WTC11 (cell line): Measurements from ENCODE around the gene STAT3. TPM values are rescaled to one million over a fixed set of nuclear protein-coding genes. Genes with fewer than 3 reads are reported as not detected.

ENCODE experiments used
- ATAC-seq: fragments of 200-7000 bp; cut with Tn5 transposase; 2 replicates; pipeline ENCODE4 v1.10.0; 2021; ENCODE audit warnings: mild to moderate bottlenecking, moderate library complexity
- CTCF ChIA-PET: fragments of 300-600 bp; sonication (Branson Sonifier 250); formaldehyde crosslinking; loops from one replicate; lab custom pipeline; 2021; ENCODE audit warnings: antibody characterized with exemption; lab: Charles Lee
- POLR2A ChIA-PET: fragments of 350-600 bp; sonication (Branson Sonifier 250); formaldehyde crosslinking; loops from one replicate; lab custom pipeline; 2021; ENCODE audit warnings: antibody characterized with exemption; lab: Charles Lee
- DNase-seq: peaks from one replicate; pipeline ENCODE4 v3.0.0; 2021; ENCODE audit warnings: low spot score
- H3K27ac Mint-ChIP-seq: 2 replicates; pipeline ENCODE4 v1.8.0; 2021; ENCODE audit warnings: mixed read lengths
- H3K27me3 Mint-ChIP-seq: 2 replicates; pipeline ENCODE4 v1.8.0; 2021; ENCODE audit warnings: low read depth, mild to moderate bottlenecking, moderate library complexity, mixed read lengths
- H3K36me3 Mint-ChIP-seq: 2 replicates; pipeline ENCODE4 v1.8.0; 2021; ENCODE audit warnings: mixed read lengths
- H3K4me1 Mint-ChIP-seq: 2 replicates; pipeline ENCODE4 v1.8.0; 2022; ENCODE audit warnings: mixed read lengths
- H3K4me3 Mint-ChIP-seq: 2 replicates; pipeline ENCODE4 v1.8.0; 2021; ENCODE audit warnings: mild to moderate bottlenecking, moderate library complexity, mixed read lengths
- H3K9me3 Mint-ChIP-seq: 2 replicates; pipeline ENCODE4 v1.8.0; 2021; ENCODE audit warnings: mixed read lengths
- ETV6 ChIP-seq: sonication (generic); formaldehyde crosslinking; IDR thresholded peaks from 2 replicates; pipeline ENCODE4 v1.8.1; 2022; ENCODE audit warnings: mild to moderate bottlenecking, missing genetic modification reagents
- GABPB1 ChIP-seq: sonication (generic); formaldehyde crosslinking; IDR thresholded peaks from 2 replicates; pipeline ENCODE4 v1.8.1; 2023; ENCODE audit warnings: mild to moderate bottlenecking, missing genetic modification reagents
- GRHL2 ChIP-seq: fragments of 250-450 bp; sonication (Bioruptor Pico); IDR thresholded peaks from 2 replicates; pipeline ENCODE4 v1.8.0; 2022; ENCODE audit warnings: mild to moderate bottlenecking, moderate library complexity; ENCODE audit not compliant: insufficient replicate concordance, severe bottlenecking
- GTF2I ChIP-seq: fragments of 250-450 bp; sonication (Bioruptor Pico); conservative IDR thresholded peaks from 2 replicates; pipeline ENCODE4 v1.4.0; 2021; ENCODE audit warnings: mild to moderate bottlenecking
- IRF2 ChIP-seq: sonication (generic); formaldehyde crosslinking; IDR thresholded peaks from 2 replicates; pipeline ENCODE4 v1.8.0; 2022; ENCODE audit warnings: low read depth, missing genetic modification reagents, borderline replicate concordance
- JUN ChIP-seq: sonication (generic); formaldehyde crosslinking; IDR thresholded peaks from 2 replicates; pipeline ENCODE4 v1.8.0; 2023; ENCODE audit warnings: mild to moderate bottlenecking, missing genetic modification reagents
- KAT7 ChIP-seq: sonication (generic); formaldehyde crosslinking; IDR thresholded peaks from 2 replicates; pipeline ENCODE4 v1.8.1; 2023; ENCODE audit warnings: missing genetic modification reagents, mild to moderate bottlenecking, borderline replicate concordance
- NFE2L1 ChIP-seq: sonication (generic); formaldehyde crosslinking; IDR thresholded peaks from 2 replicates; pipeline ENCODE4 v1.8.1; 2023; ENCODE audit warnings: missing genetic modification reagents
- OVOL2 ChIP-seq: fragments of 250-450 bp; sonication (Bioruptor Pico); IDR thresholded peaks from 2 replicates; pipeline ENCODE4 v1.9.0; 2021; ENCODE audit warnings: mild to moderate bottlenecking, borderline replicate concordance
- SMAD4 ChIP-seq: sonication (generic); formaldehyde crosslinking; IDR thresholded peaks from 2 replicates; pipeline ENCODE4 v1.8.0; 2022; ENCODE audit warnings: mild to moderate bottlenecking, missing genetic modification reagents
- TCF7 ChIP-seq: sonication (generic); formaldehyde crosslinking; IDR thresholded peaks from 2 replicates; pipeline ENCODE4 v1.8.0; 2022; ENCODE audit warnings: mild to moderate bottlenecking, low read depth, missing genetic modification reagents, moderate library complexity
- TP53 ChIP-seq: sonication (generic); formaldehyde crosslinking; IDR thresholded peaks from 2 replicates; pipeline ENCODE4 v1.8.1; 2023; ENCODE audit warnings: mild to moderate bottlenecking, missing genetic modification reagents
- ZNF121 ChIP-seq: sonication (generic); formaldehyde crosslinking; IDR thresholded peaks from 2 replicates; pipeline ENCODE4 v1.8.0; 2023; ENCODE audit warnings: missing genetic modification reagents
- ZNF138 ChIP-seq: sonication (generic); formaldehyde crosslinking; conservative IDR thresholded peaks from 2 replicates; pipeline ENCODE4 v1.8.1; 2022; ENCODE audit warnings: mild to moderate bottlenecking, moderate library complexity, missing genetic modification reagents
- ZNF219 ChIP-seq: sonication (generic); formaldehyde crosslinking; IDR thresholded peaks from 2 replicates; pipeline ENCODE4 v1.8.0; 2023; ENCODE audit warnings: missing genetic modification reagents, mild to moderate bottlenecking, borderline replicate concordance
- ZNF263 ChIP-seq: sonication (generic); formaldehyde crosslinking; IDR thresholded peaks from 2 replicates; pipeline ENCODE4 v1.8.1; 2022; ENCODE audit warnings: low read depth, mild to moderate bottlenecking, moderate library complexity, missing genetic modification reagents
- ZNF317 ChIP-seq: sonication (generic); formaldehyde crosslinking; IDR thresholded peaks from 2 replicates; pipeline ENCODE4 v1.8.1; 2023; ENCODE audit warnings: low read depth, mild to moderate bottlenecking, moderate library complexity, missing genetic modification reagents, borderline replicate concordance
- ZNF423 ChIP-seq: fragments of 250-450 bp; sonication (Bioruptor Pico); IDR thresholded peaks from 2 replicates; pipeline ENCODE4 v2.1.2; 2022; ENCODE audit warnings: mild to moderate bottlenecking, moderate library complexity
- total RNA-seq: library from RNA; stranded (reverse); gene quantifications from 3 replicates; pipeline ENCODE4 v1.2.3, GENCODE V29; 2021
- TF ChIP-seq, protein P1 (sequence below): sonication (generic); formaldehyde crosslinking; IDR thresholded peaks from 2 replicates; pipeline ENCODE4 v1.8.0; 2022; ENCODE audit warnings: mild to moderate bottlenecking, missing genetic modification reagents
- TF ChIP-seq, protein P2 (sequence below): fragments of 250-450 bp; sonication (Bioruptor Pico); IDR thresholded peaks from 2 replicates; pipeline ENCODE4 v1.9.0; 2021; ENCODE audit warnings: mild to moderate bottlenecking
- TF ChIP-seq, protein P3 (sequence below): sonication (generic); formaldehyde crosslinking; IDR thresholded peaks from 2 replicates; pipeline ENCODE4 v1.8.1; 2022; ENCODE audit warnings: missing genetic modification reagents, borderline replicate concordance
- TF ChIP-seq, protein P4 (sequence below): sonication (generic); formaldehyde crosslinking; IDR thresholded peaks from 2 replicates; pipeline ENCODE4 v1.8.1; 2022; ENCODE audit warnings: low read depth, mild to moderate bottlenecking, moderate library complexity, missing genetic modification reagents, borderline replicate concordance
- TF ChIP-seq, protein P5 (sequence below): sonication (generic); formaldehyde crosslinking; IDR thresholded peaks from 2 replicates; pipeline ENCODE4 v1.8.0; 2022; ENCODE audit warnings: mild to moderate bottlenecking, missing genetic modification reagents
- TF ChIP-seq, protein P6 (sequence below): fragments of 250-450 bp; sonication (Bioruptor Pico); IDR thresholded peaks from 2 replicates; pipeline ENCODE4 v1.9.0; 2021; ENCODE audit warnings: mild to moderate bottlenecking, borderline replicate concordance
- TF ChIP-seq, protein P7 (sequence below): sonication (generic); formaldehyde crosslinking; IDR thresholded peaks from 2 replicates; pipeline ENCODE4 v1.8.0; 2023; ENCODE audit warnings: missing genetic modification reagents

Gene STAT3
- total RNA-seq, 1 experiment from 2014 or later = 98.0 TPM

DNA sequence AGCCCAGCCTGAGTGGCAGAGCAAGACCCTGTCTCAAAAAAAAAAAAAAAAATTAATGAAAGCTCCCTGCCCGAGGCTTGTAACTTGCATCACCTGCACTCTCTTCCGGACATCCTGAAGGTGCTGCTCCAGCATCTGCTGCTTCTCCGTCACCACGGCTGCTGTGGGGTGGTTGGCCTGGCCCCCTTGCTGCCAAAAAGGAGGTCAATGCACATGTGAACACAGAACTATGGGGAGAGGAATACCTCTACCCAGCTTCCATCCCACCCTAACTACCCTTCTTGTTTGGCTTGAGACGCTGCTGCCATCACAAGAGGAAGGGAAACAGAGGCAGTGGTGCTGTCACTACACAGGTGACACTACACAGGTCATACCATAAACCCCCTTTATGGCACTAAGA lies 49.0 kb downstream of the STAT3 start:
- TF ChIP-seq JUN (CRISPR knock-in tag) (no peak), TP53 (CRISPR knock-in tag) (no peak), ZNF317 (CRISPR knock-in tag) (no peak), ZNF219 (no peak), TCF7 (CRISPR knock-in tag) (no peak), OVOL2 (CRISPR knock-in tag) (no peak), ZNF423 (CRISPR knock-in tag) (no peak), ZNF121 (CRISPR knock-in tag) (no peak), KAT7 (CRISPR knock-in tag) (no peak), GTF2I (CRISPR knock-in tag) (no peak), IRF2 (CRISPR knock-in tag) (no peak), ZNF263 (no peak), ZNF138 (CRISPR knock-in tag) (no peak), NFE2L1 (CRISPR knock-in tag) (no peak), SMAD4 (no peak)
- TF ChIP-seq, protein P1, sequence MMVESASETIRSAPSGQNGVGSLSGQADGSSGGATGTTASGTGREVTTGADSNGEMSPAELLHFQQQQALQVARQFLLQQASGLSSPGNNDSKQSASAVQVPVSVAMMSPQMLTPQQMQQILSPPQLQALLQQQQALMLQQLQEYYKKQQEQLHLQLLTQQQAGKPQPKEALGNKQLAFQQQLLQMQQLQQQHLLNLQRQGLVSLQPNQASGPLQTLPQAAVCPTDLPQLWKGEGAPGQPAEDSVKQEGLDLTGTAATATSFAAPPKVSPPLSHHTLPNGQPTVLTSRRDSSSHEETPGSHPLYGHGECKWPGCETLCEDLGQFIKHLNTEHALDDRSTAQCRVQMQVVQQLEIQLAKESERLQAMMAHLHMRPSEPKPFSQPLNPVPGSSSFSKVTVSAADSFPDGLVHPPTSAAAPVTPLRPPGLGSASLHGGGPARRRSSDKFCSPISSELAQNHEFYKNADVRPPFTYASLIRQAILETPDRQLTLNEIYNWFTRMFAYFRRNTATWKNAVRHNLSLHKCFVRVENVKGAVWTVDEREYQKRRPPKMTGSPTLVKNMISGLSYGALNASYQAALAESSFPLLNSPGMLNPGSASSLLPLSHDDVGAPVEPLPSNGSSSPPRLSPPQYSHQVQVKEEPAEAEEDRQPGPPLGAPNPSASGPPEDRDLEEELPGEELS = no peak
- TF ChIP-seq, protein P2, sequence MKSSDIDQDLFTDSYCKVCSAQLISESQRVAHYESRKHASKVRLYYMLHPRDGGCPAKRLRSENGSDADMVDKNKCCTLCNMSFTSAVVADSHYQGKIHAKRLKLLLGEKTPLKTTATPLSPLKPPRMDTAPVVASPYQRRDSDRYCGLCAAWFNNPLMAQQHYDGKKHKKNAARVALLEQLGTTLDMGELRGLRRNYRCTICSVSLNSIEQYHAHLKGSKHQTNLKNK (CRISPR knock-in tag) = no peak
- ATAC-seq (no peak), DNase-seq (no peak)
- peaks cover 56% of the 10 kb centered on the region for H3K36me3 Mint-ChIP-seq
- no peaks in the 10 kb centered on the region for H3K27me3 Mint-ChIP-seq
- POLR2A ChIA-PET = no interaction called here
- H3K9me3 Mint-ChIP-seq = no peaks in the 10 kb centered on the region
- peak overlapping the region; percentile 53; the same call in 1 of the 2 replicates for H3K27ac Mint-ChIP-seq
- no peak overlapping the region for H3K4me3 Mint-ChIP-seq
- CTCF ChIA-PET = interaction anchor here (1.0 kb wide), 1 partner anchor 64 kb away, joined by 5 read pairs; no protein-coding TSS in a partner anchor
- H3K4me1 Mint-ChIP-seq = 0 out of 2 replicates have a peak, but pooled peaks cover 3% of the 10 kb centered on the region

DNA sequence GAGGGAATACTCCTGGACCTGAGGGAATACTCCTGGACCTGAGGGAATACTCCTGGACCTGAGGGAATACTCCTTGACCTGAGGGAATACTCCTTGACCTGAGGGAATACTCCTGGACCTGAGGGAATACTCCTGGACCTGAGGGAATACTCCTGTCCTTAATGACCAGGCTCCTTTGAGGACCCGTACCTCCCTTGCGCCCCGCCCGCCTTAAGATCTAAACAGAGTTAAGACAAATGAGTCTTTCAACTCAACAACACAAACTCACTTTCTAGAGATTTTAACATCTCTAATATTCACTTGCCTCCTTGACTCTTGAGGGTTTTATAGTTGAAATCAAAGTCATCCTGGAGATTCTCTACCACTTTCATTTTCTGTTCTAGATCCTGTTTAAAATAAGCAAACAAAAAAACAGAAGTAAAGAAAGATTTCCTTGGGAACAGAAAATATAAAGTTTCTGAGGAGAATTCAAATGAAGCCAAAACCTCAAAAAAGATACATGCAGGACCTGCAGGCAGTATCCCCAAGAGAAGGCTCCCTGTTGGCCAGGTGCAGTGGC lies 49.7 kb downstream of the STAT3 start:
- ChIA-PET POLR2A (no interaction called here), CTCF (interaction anchor here (1.0 kb wide), 1 partner anchor 64 kb away, joined by 5 read pairs; no protein-coding TSS in a partner anchor)
- no peak overlapping the region for H3K4me3 Mint-ChIP-seq
- no peaks in the 10 kb centered on the region for H3K27me3 Mint-ChIP-seq
- H3K36me3 Mint-ChIP-seq = peaks cover 56% of the 10 kb centered on the region
- H3K27ac Mint-ChIP-seq = no peak overlapping the region
- 0 out of 2 replicates have a peak, but pooled peaks cover 3% of the 10 kb centered on the region for H3K4me1 Mint-ChIP-seq
- no peaks in the 10 kb centered on the region for H3K9me3 Mint-ChIP-seq
- no peak for ATAC-seq
- no peak for DNase-seq
- TF ChIP-seq, protein P3, sequence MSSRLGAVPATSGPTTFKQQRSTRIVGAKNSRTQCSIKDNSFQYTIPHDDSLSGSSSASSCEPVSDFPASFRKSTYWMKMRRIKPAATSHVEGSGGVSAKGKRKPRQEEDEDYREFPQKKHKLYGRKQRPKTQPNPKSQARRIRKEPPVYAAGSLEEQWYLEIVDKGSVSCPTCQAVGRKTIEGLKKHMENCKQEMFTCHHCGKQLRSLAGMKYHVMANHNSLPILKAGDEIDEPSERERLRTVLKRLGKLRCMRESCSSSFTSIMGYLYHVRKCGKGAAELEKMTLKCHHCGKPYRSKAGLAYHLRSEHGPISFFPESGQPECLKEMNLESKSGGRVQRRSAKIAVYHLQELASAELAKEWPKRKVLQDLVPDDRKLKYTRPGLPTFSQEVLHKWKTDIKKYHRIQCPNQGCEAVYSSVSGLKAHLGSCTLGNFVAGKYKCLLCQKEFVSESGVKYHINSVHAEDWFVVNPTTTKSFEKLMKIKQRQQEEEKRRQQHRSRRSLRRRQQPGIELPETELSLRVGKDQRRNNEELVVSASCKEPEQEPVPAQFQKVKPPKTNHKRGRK = no peak
- TF ChIP-seq, protein P4, sequence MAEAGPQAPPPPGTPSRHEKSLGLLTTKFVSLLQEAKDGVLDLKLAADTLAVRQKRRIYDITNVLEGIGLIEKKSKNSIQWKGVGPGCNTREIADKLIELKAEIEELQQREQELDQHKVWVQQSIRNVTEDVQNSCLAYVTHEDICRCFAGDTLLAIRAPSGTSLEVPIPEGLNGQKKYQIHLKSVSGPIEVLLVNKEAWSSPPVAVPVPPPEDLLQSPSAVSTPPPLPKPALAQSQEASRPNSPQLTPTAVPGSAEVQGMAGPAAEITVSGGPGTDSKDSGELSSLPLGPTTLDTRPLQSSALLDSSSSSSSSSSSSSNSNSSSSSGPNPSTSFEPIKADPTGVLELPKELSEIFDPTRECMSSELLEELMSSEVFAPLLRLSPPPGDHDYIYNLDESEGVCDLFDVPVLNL (CRISPR knock-in tag) = no peak
- TF ChIP-seq, protein P5, sequence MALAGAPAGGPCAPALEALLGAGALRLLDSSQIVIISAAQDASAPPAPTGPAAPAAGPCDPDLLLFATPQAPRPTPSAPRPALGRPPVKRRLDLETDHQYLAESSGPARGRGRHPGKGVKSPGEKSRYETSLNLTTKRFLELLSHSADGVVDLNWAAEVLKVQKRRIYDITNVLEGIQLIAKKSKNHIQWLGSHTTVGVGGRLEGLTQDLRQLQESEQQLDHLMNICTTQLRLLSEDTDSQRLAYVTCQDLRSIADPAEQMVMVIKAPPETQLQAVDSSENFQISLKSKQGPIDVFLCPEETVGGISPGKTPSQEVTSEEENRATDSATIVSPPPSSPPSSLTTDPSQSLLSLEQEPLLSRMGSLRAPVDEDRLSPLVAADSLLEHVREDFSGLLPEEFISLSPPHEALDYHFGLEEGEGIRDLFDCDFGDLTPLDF (CRISPR knock-in tag) = no peak
- TF ChIP-seq, protein P6, sequence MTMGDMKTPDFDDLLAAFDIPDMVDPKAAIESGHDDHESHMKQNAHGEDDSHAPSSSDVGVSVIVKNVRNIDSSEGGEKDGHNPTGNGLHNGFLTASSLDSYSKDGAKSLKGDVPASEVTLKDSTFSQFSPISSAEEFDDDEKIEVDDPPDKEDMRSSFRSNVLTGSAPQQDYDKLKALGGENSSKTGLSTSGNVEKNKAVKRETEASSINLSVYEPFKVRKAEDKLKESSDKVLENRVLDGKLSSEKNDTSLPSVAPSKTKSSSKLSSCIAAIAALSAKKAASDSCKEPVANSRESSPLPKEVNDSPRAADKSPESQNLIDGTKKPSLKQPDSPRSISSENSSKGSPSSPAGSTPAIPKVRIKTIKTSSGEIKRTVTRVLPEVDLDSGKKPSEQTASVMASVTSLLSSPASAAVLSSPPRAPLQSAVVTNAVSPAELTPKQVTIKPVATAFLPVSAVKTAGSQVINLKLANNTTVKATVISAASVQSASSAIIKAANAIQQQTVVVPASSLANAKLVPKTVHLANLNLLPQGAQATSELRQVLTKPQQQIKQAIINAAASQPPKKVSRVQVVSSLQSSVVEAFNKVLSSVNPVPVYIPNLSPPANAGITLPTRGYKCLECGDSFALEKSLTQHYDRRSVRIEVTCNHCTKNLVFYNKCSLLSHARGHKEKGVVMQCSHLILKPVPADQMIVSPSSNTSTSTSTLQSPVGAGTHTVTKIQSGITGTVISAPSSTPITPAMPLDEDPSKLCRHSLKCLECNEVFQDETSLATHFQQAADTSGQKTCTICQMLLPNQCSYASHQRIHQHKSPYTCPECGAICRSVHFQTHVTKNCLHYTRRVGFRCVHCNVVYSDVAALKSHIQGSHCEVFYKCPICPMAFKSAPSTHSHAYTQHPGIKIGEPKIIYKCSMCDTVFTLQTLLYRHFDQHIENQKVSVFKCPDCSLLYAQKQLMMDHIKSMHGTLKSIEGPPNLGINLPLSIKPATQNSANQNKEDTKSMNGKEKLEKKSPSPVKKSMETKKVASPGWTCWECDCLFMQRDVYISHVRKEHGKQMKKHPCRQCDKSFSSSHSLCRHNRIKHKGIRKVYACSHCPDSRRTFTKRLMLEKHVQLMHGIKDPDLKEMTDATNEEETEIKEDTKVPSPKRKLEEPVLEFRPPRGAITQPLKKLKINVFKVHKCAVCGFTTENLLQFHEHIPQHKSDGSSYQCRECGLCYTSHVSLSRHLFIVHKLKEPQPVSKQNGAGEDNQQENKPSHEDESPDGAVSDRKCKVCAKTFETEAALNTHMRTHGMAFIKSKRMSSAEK (CRISPR knock-in tag) = no peak
- TF ChIP-seq GRHL2 = no peak
- TF ChIP-seq GABPB1 = no peak
- TF ChIP-seq, protein P7, sequence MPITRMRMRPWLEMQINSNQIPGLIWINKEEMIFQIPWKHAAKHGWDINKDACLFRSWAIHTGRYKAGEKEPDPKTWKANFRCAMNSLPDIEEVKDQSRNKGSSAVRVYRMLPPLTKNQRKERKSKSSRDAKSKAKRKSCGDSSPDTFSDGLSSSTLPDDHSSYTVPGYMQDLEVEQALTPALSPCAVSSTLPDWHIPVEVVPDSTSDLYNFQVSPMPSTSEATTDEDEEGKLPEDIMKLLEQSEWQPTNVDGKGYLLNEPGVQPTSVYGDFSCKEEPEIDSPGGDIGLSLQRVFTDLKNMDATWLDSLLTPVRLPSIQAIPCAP (CRISPR knock-in tag) = no peak
- no peak for TF ChIP-seq ETV6 (CRISPR knock-in tag)
